Liver (tissue), 3 donors: ENCODE measurements around the gene WDR45B.

Experiments used
- JUND ChIP-seq, 2 donors: IDR thresholded peaks; 2 replicates each; pipeline ENCODE4 v1.6.1; 2016; ENCODE audit warnings: antibody characterized with exemption in 2 of 2
- RXRA ChIP-seq, 2 donors: IDR thresholded peaks; 2 replicates each; pipeline ENCODE4 v1.6.1; 2017 to 2018; ENCODE audit warnings: antibody characterized with exemption in 2 of 2, mild to moderate bottlenecking in 1 of 2
- YY1 ChIP-seq: IDR thresholded peaks from 2 replicates; pipeline ENCODE4 v1.6.1; 2016; ENCODE audit warnings: antibody characterized with exemption, mild to moderate bottlenecking
- TF ChIP-seq, protein P1 (sequence below): fragments of 150-350 bp; IDR thresholded peaks from 2 replicates; pipeline ENCODE4 v1.5.1; 2017; ENCODE audit warnings: improper control_type of control experiment, low read depth, low read length; ENCODE audit not compliant: missing input control
- TF ChIP-seq, protein P2 (sequence below): IDR thresholded peaks from 2 replicates; pipeline ENCODE4 v1.6.1; 2016; ENCODE audit warnings: antibody characterized with exemption
- TF ChIP-seq, protein P3 (sequence below): IDR thresholded peaks from 2 replicates; pipeline ENCODE4 v1.6.1; 2016; ENCODE audit warnings: antibody characterized with exemption, mild to moderate bottlenecking
- donor health status: healthy.
- donor health status: healthy.

DNA sequence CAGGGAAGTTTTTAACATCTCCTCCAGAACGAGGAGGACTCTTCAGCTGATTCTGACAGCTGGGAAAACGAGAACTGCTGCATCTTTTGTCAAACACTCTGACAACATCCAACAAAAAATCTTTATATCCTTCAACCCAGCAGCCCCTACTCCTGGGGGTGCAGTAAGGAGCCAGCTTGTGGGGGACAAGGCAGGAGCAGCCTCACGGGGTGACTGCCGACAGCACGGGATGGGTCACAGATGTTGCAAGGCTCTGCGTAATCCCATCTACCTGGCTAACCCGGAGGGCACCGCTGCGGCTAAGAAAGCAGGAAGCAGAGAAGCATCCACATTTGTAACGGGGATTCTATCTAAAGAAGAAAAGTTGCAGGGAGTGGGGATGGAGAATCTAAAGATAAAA, 28.6 kb downstream of the WDR45B start:
- TF ChIP-seq RXRA (IDR thresholded peaks at IDR 0.05) (no peak), JUND (IDR thresholded peaks at IDR 0.05) (no peak), YY1 (no peak)
- TF ChIP-seq, protein P1, sequence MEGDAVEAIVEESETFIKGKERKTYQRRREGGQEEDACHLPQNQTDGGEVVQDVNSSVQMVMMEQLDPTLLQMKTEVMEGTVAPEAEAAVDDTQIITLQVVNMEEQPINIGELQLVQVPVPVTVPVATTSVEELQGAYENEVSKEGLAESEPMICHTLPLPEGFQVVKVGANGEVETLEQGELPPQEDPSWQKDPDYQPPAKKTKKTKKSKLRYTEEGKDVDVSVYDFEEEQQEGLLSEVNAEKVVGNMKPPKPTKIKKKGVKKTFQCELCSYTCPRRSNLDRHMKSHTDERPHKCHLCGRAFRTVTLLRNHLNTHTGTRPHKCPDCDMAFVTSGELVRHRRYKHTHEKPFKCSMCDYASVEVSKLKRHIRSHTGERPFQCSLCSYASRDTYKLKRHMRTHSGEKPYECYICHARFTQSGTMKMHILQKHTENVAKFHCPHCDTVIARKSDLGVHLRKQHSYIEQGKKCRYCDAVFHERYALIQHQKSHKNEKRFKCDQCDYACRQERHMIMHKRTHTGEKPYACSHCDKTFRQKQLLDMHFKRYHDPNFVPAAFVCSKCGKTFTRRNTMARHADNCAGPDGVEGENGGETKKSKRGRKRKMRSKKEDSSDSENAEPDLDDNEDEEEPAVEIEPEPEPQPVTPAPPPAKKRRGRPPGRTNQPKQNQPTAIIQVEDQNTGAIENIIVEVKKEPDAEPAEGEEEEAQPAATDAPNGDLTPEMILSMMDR: no peak
- TF ChIP-seq, protein P2, sequence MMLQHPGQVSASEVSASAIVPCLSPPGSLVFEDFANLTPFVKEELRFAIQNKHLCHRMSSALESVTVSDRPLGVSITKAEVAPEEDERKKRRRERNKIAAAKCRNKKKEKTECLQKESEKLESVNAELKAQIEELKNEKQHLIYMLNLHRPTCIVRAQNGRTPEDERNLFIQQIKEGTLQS: no peak
- TF ChIP-seq, protein P3, sequence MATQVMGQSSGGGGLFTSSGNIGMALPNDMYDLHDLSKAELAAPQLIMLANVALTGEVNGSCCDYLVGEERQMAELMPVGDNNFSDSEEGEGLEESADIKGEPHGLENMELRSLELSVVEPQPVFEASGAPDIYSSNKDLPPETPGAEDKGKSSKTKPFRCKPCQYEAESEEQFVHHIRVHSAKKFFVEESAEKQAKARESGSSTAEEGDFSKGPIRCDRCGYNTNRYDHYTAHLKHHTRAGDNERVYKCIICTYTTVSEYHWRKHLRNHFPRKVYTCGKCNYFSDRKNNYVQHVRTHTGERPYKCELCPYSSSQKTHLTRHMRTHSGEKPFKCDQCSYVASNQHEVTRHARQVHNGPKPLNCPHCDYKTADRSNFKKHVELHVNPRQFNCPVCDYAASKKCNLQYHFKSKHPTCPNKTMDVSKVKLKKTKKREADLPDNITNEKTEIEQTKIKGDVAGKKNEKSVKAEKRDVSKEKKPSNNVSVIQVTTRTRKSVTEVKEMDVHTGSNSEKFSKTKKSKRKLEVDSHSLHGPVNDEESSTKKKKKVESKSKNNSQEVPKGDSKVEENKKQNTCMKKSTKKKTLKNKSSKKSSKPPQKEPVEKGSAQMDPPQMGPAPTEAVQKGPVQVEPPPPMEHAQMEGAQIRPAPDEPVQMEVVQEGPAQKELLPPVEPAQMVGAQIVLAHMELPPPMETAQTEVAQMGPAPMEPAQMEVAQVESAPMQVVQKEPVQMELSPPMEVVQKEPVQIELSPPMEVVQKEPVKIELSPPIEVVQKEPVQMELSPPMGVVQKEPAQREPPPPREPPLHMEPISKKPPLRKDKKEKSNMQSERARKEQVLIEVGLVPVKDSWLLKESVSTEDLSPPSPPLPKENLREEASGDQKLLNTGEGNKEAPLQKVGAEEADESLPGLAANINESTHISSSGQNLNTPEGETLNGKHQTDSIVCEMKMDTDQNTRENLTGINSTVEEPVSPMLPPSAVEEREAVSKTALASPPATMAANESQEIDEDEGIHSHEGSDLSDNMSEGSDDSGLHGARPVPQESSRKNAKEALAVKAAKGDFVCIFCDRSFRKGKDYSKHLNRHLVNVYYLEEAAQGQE: no peak
